IPS-20b (cell line): ENCODE measurements around the gene STRN.
"Not testable (repeated sequence)": the region's sequence is repeated elsewhere in the genome, so short reads cannot be mapped to it uniquely, and the experiment has no call there.

Source experiments
- H3K27ac ChIP-seq: one replicate; pipeline ENCODE4 v1.5.1; 2013; ENCODE audit warnings: low read length
- H3K27me3 ChIP-seq: 2 replicates; pipeline ENCODE4 v1.6.1; 2013; ENCODE audit warnings: mild to moderate bottlenecking, low read length, inconsistent platforms; ENCODE audit not compliant: insufficient read depth
- H3K36me3 ChIP-seq: 2 replicates; pipeline ENCODE4 v1.6.1; 2013; ENCODE audit warnings: low read depth, mild to moderate bottlenecking, inconsistent platforms, low read length, moderate library complexity; ENCODE audit not compliant: insufficient read depth
- H3K4me1 ChIP-seq: 2 replicates; pipeline ENCODE4 v1.6.1; 2013; ENCODE audit warnings: mild to moderate bottlenecking, control low read depth, inconsistent platforms, low read length, moderate library complexity; ENCODE audit not compliant: insufficient read depth
- H3K4me3 ChIP-seq: 2 replicates; pipeline ENCODE4 v1.5.1; 2013; ENCODE audit warnings: mild to moderate bottlenecking, low read length, inconsistent platforms
- H3K9ac ChIP-seq: 2 replicates; pipeline ENCODE4 v1.6.1; 2013; ENCODE audit warnings: low read depth, mild to moderate bottlenecking, inconsistent platforms, low read length, moderate library complexity
- H3K9me3 ChIP-seq: 2 replicates; pipeline ENCODE4 v1.6.1; 2013; ENCODE audit warnings: mild to moderate bottlenecking, low read depth, low read length, inconsistent platforms; ENCODE audit not compliant: insufficient read depth

Gene STRN

DNA sequence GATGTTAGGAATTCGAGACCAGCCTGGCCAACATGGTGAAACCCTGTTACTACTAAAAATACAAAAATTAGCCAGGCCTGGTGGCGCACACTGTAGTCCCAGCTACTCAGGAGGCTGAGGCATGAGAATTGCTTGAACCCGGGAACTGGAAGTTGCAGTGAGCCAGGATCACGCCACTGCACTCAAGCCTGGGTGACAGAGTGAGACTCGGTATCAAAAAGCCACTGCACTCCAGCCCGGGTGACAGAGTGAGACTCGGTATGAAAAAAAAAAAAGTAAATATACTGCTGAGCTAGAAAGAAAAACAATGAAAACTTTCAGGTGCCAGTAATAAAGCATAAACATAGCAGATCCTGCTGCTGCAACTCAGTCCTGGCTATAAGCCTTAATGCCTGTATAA lies 73.5 kb downstream of the STRN start:
- no peak overlapping the region for H3K4me3 ChIP-seq
- no peaks in the 10 kb centered on the region for H3K27me3 ChIP-seq
- no peaks in the 10 kb centered on the region for H3K4me1 ChIP-seq
- H3K9ac ChIP-seq: no peak overlapping the region
- no peak overlapping the region for H3K27ac ChIP-seq
- H3K9me3 ChIP-seq: no peaks in the 10 kb centered on the region
- peaks cover 22% of the 10 kb centered on the region for H3K36me3 ChIP-seq

DNA sequence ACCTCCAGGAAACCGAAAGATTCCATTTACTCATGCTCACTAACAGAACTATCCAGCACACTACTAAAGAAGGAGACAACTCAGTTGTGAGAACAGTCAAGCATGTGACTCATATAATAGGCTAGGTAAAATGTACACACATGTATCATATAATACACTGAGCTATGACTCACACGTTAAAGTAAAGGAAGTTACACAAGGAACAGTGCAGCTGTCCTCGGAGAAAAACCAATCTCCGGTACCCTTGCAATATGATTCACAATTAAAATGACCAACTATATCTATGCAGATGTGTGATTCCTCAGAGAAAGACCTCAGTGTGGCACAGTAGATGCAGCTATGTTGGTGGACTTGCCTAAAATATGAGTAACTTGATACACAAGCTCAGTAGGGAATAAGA lies 76.5 kb downstream of the STRN start:
- no peak overlapping the region for H3K4me3 ChIP-seq
- no peaks in the 10 kb centered on the region for H3K27me3 ChIP-seq
- peaks cover 35% of the 10 kb centered on the region for H3K36me3 ChIP-seq
- H3K9ac ChIP-seq: no peak overlapping the region
- no peaks in the 10 kb centered on the region for H3K9me3 ChIP-seq
- H3K4me1 ChIP-seq: no peaks in the 10 kb centered on the region
- H3K27ac ChIP-seq: no peak overlapping the region

DNA sequence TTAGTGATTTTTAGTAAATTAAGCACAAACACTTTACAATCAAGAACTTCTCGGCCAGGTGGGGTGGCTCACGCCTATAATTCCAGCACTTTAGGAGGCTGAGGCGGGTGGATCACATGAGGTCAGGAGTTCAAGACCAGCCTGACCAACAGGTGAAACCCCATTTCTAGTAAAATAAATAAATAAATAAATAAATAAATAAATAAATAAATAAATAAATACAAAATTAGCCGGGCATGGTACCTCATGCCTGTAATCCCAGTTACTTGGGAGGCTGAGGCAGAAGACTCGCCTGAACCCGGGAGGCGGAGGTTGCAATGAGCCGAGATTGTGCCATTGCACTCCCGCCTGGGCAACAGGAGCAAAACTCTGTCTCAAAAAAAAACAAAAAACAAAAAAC lies 79.2 kb downstream of the STRN start:
- H3K9me3 ChIP-seq, H3K27me3 ChIP-seq, H3K9ac ChIP-seq, H3K4me1 ChIP-seq, H3K27ac ChIP-seq, H3K4me3 ChIP-seq: not testable (repeated sequence)
- H3K36me3 ChIP-seq: peaks cover 41% of the 10 kb centered on the region

DNA sequence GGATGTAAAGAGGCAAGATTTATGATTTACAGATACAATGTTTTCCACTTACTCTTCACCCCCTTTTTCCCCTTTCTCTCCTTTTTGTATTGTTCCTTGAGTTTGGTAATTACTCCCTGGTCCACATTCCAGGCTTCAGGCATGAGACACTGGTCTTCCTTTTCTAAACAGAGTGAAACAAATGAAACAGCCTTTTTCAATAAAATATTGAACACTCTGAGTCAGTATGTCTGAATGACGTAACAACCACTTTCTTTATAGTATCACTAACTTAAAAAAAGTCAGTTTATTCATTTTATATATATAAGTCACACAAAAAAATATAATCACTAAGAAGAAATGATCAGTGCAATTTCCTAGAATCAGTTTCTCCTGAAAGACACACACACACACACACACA lies 79.7 kb downstream of the STRN start:
- no peak overlapping the region; the same call in 1 of the 2 replicates for H3K9ac ChIP-seq
- no peaks in the 10 kb centered on the region for H3K9me3 ChIP-seq
- no peak overlapping the region for H3K27ac ChIP-seq
- H3K36me3 ChIP-seq: peaks cover 45% of the 10 kb centered on the region
- H3K4me1 ChIP-seq: no peaks in the 10 kb centered on the region
- H3K4me3 ChIP-seq: no peak overlapping the region
- no peaks in the 10 kb centered on the region for H3K27me3 ChIP-seq

DNA sequence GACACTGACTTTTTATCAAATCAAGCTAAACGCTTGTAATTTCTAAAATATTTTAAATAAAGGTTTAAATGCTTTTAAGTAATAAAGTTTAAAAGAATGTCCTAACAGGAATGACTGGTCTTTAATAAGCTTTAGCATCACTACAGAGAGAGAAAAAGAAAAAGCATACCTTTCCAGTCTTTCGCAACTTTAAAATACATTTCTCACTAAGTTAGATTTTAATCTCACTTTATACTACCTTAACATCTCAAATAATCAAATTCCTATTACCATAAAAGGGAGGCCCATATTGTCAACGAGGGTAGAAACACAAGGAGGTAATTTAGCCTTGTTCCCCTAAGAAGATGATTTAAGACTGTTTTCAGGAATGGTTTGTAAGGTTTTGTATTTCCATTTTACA lies 80.7 kb downstream of the STRN start:
- H3K4me1 ChIP-seq: no peaks in the 10 kb centered on the region
- H3K36me3 ChIP-seq: peaks cover 41% of the 10 kb centered on the region
- no peak overlapping the region for H3K9ac ChIP-seq
- no peak overlapping the region for H3K4me3 ChIP-seq
- H3K27me3 ChIP-seq: no peaks in the 10 kb centered on the region
- H3K27ac ChIP-seq: no peak overlapping the region
- no peaks in the 10 kb centered on the region for H3K9me3 ChIP-seq

DNA sequence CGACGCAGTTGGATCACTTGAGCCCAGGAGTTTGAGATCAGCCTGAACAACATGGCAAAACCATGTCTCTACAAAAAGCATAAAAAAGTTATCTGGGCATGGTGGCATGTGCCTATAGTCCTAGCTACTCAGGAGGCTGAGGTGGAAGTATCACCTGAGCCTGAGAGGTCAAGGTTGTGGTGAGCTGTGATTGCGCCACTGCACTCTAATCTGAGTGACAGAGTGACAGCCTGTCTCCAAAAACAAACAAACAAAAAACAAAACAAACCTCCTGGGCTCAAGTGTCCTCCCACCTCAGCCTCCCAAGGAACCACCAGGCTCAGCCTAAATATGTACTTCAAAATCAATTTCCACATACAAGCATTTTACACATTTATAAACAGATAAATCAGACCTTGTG lies 83.8 kb downstream of the STRN start:
- no peak overlapping the region for H3K27ac ChIP-seq

DNA sequence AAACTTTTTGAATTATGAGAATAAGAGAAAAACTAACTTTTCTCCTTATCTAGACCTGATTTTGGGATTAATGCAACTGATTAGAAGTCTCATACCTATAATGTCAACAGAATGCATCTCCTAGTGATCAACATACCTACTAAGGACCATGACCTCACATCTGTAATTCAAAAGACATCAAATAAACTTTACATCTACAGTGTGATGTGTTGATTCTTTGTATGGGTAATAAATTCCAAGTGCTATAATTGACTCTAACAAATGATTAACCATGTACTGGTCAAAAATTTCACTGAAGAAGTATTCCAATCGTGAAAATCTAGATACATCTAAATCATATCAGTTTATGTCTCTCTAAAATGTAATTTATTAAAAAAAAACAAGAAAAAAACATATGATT lies 84.5 kb downstream of the STRN start:
- Histone ChIP-seq H3K9ac (no peak overlapping the region), H3K36me3 (peaks cover 49% of the 10 kb centered on the region), H3K4me1 (no peaks in the 10 kb centered on the region), H3K4me3 (no peak overlapping the region), H3K9me3 (no peaks in the 10 kb centered on the region), H3K27me3 (no peaks in the 10 kb centered on the region), H3K27ac (no peak overlapping the region)

More for the DNA sequence above, 83.8 kb downstream of the STRN start:
- no peaks in the 10 kb centered on the region for H3K27me3 ChIP-seq
- no peak overlapping the region for H3K4me3 ChIP-seq
- no peaks in the 10 kb centered on the region for H3K4me1 ChIP-seq
- no peaks in the 10 kb centered on the region for H3K9me3 ChIP-seq
- peaks cover 42% of the 10 kb centered on the region for H3K36me3 ChIP-seq
- H3K9ac ChIP-seq: no peak overlapping the region

DNA sequence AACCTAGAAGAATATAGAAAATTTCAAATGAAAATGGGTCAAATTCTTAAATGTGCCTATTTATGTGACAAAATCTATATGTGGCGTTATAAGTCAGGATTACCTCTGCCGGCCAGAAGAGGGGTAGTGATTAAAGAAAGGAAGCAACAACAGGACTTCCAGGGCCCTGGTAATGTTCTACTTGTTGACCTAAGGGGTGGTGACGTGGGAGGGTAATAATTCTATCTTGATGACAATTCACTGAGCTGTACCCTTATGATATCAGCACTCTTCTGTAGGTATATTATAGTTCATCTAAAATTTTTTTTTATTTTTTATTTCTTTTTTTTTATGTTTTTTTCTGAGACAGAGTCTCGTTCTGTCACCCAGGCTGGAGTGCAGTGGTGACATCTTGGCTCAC lies 87.9 kb downstream of the STRN start:
- no peaks in the 10 kb centered on the region for H3K9me3 ChIP-seq
- no peak overlapping the region for H3K9ac ChIP-seq
- no peak overlapping the region for H3K4me3 ChIP-seq
- no peaks in the 10 kb centered on the region for H3K4me1 ChIP-seq
- H3K36me3 ChIP-seq: peaks cover 48% of the 10 kb centered on the region
- no peaks in the 10 kb centered on the region for H3K27me3 ChIP-seq
- H3K27ac ChIP-seq: no peak overlapping the region

DNA sequence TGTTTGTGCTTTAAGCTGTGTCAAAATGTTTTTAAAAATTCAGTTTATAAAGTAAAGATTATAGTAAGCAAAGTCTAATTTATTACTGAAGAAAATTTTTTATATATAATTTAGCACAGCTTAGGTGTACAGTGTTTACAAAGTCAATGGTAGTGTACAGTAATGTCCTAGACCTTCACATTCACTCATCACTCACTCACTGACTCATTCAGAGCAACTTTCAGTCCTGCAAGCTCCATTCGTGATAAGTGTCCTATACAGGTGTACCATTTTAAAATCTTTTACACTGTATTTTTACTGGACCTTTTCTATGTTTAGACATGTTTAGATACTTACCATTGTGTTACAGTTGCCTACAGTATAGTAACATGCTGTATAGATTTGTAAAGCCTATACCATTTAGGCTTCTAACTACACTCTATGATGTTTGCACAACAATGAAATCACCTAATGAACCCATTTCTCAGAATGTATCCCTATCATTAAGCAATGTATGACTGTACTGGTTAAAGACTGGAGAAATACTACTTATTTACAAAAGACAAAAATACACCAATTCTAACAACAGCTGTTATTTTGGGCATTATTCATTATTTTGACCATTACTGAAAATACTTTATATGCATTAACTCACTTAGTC lies 95.1 kb downstream of the STRN start:
- Histone ChIP-seq H3K27ac (no peak overlapping the region), H3K4me1 (0 out of 2 replicates have a peak, but pooled peaks cover 4% of the 10 kb centered on the region), H3K36me3 (peaks cover 38% of the 10 kb centered on the region), H3K4me3 (no peak overlapping the region), H3K27me3 (no peaks in the 10 kb centered on the region), H3K9ac (no peak overlapping the region), H3K9me3 (no peaks in the 10 kb centered on the region)

DNA sequence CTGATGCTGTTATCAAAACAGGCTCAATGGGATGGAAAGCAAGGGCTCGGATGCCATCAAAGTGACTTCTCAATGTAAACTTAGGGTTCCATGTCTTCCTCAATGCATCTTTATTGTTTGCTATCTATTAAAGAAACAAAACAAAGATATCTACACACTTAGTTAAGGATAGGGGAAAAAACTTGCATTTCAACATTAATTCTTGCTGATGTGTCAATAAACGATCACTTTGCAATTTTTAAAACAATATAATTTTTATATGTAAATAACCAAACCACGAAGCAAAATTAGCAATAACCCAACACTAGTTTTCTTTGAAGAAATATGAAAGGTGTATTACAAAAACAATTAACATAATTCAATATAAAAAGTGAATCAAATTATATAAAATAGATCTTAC lies 96.7 kb downstream of the STRN start:
- Histone ChIP-seq H3K9me3 (no peaks in the 10 kb centered on the region), H3K27ac (no peak overlapping the region), H3K27me3 (no peaks in the 10 kb centered on the region), H3K4me3 (no peak overlapping the region), H3K36me3 (peaks cover 25% of the 10 kb centered on the region), H3K4me1 (0 out of 2 replicates have a peak, but pooled peaks cover 4% of the 10 kb centered on the region), H3K9ac (no peak overlapping the region)

DNA sequence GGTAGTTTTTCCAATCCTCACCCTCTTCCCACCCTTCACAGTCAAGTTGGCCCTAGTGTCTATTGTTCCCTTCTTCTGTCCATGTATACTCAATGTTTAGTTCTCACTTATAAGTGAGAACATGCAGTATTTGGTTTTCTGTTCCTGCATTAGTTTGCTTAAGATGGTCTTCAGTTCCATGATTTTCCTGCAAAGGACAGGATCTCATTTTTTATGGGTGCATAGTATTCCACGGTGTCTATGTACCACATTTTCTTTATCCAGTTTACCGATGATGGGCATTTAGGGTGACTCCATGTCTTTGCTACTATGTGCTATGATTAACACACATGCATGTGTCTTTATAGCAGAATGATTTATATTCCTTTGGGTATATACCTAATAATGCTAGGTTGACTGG lies 104.4 kb downstream of the STRN start:
- peaks cover 28% of the 10 kb centered on the region for H3K36me3 ChIP-seq
- H3K4me3 ChIP-seq: no peak overlapping the region
- H3K27me3 ChIP-seq: no peaks in the 10 kb centered on the region
- H3K9ac ChIP-seq: no peak overlapping the region
- H3K27ac ChIP-seq: no peak overlapping the region
- H3K9me3 ChIP-seq: no peaks in the 10 kb centered on the region
- 0 out of 2 replicates have a peak, but pooled peaks cover 2% of the 10 kb centered on the region for H3K4me1 ChIP-seq

DNA sequence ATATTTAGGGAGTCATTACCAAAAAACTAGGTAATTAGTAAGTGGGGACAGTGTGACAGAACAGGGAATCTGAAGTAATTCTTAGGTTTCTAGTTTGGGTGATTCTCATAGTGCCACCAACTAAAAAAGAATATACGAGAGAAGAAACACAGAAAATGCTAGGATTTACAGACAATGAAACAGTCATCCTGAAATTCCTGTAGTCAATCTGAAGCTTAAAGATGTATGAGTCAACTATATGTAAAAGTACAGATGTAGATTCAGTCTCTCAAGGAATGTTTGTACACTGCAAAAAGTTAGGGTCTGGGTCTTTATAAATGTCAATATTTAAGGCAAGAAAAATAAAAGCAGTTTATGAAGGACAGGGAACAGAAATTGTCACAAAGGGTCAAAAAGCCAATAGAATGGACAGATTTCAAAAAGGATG lies 107.0 kb downstream of the STRN start:
- H3K27me3 ChIP-seq: no peaks in the 10 kb centered on the region
- no peaks in the 10 kb centered on the region for H3K9me3 ChIP-seq
- peaks cover 37% of the 10 kb centered on the region for H3K36me3 ChIP-seq
- no peak overlapping the region for H3K4me3 ChIP-seq
- no peaks in the 10 kb centered on the region for H3K4me1 ChIP-seq
- no peak overlapping the region for H3K27ac ChIP-seq
- no peak overlapping the region for H3K9ac ChIP-seq
